Astrocyte (in vitro differentiated cells and primary cell): ENCODE measurements around the gene LUZP2. TPM values are rescaled to one million over a fixed set of nuclear protein-coding genes. Genes with fewer than 3 reads are reported as not detected.

Experiments used
- DNase-seq: peaks from one replicate; pipeline ENCODE4 v3.0.0-alpha.2; 2010; ENCODE audit warnings: low read depth
- FAIRE-seq: peaks from 2 replicates; lab custom pipeline; 2011; peaks lifted over from hg19 to GRCh38; lab: Jason Lieb, UNC
- H2AFZ ChIP-seq: 2 replicates; pipeline ENCODE4 v1.6.0; 2012; ENCODE audit warnings: low read depth, low read length, inconsistent platforms
- H3K27ac ChIP-seq: 2 replicates; pipeline ENCODE4 v1.5.1; 2011; ENCODE audit warnings: low read depth, low read length, inconsistent platforms
- H3K27me3 ChIP-seq: 2 replicates; pipeline ENCODE4 v1.6.0; 2011; ENCODE audit warnings: low read length, inconsistent platforms; ENCODE audit not compliant: insufficient read depth
- H3K36me3 ChIP-seq: 2 replicates; pipeline ENCODE4 v1.5.1; 2011; ENCODE audit warnings: low read length, inconsistent platforms; ENCODE audit not compliant: insufficient read depth
- H3K4me1 ChIP-seq: 2 replicates; pipeline ENCODE4 v1.5.1; 2011; ENCODE audit warnings: low read length, inconsistent platforms; ENCODE audit not compliant: insufficient read depth
- H3K4me2 ChIP-seq: 2 replicates; pipeline ENCODE4 v1.6.0; 2012; ENCODE audit warnings: low read length, inconsistent platforms
- H3K4me3 ChIP-seq: 2 replicates; pipeline ENCODE4 v1.5.1; 2011; ENCODE audit warnings: low read depth, mild to moderate bottlenecking, low read length, inconsistent platforms; ENCODE audit not compliant: insufficient read depth
- H3K79me2 ChIP-seq: 2 replicates; pipeline ENCODE4 v1.6.0; 2012; ENCODE audit warnings: mild to moderate bottlenecking, low read length, inconsistent platforms; ENCODE audit not compliant: insufficient read depth
- H3K9ac ChIP-seq: 2 replicates; pipeline ENCODE4 v1.6.0; 2012; ENCODE audit warnings: mild to moderate bottlenecking, low read length, inconsistent platforms
- H3K9me3 ChIP-seq: 2 replicates; pipeline ENCODE4 v1.5.1; 2012; ENCODE audit warnings: low read depth, mild to moderate bottlenecking, low read length, inconsistent platforms; ENCODE audit not compliant: insufficient read depth
- H4K20me1 ChIP-seq: 2 replicates; pipeline ENCODE4 v1.6.0; 2012; ENCODE audit warnings: low read length, inconsistent platforms; ENCODE audit not compliant: insufficient read depth
- H3K27ac Mint-ChIP-seq: one replicate; pipeline ENCODE4 v1.8.0; 2021; ENCODE audit warnings: mild to moderate bottlenecking, mixed read lengths; ENCODE audit not compliant: unreplicated experiment
- H3K27me3 Mint-ChIP-seq: one replicate; pipeline ENCODE4 v1.8.0; 2021; ENCODE audit warnings: low read depth, mixed read lengths; ENCODE audit not compliant: unreplicated experiment
- H3K36me3 Mint-ChIP-seq: one replicate; pipeline ENCODE4 v1.8.0; 2021; ENCODE audit warnings: low read depth, mixed read lengths; ENCODE audit not compliant: unreplicated experiment
- H3K4me1 Mint-ChIP-seq: one replicate; pipeline ENCODE4 v1.8.0; 2021; ENCODE audit warnings: low read depth, mixed read lengths; ENCODE audit not compliant: unreplicated experiment
- H3K4me3 Mint-ChIP-seq: one replicate; pipeline ENCODE4 v1.8.0; 2021; ENCODE audit warnings: mild to moderate bottlenecking, moderate library complexity, mixed read lengths; ENCODE audit not compliant: unreplicated experiment
- H3K9me3 Mint-ChIP-seq: one replicate; pipeline ENCODE4 v1.8.0; 2021; ENCODE audit warnings: mild to moderate bottlenecking, mixed read lengths; ENCODE audit not compliant: unreplicated experiment
- CTCF ChIP-seq: IDR thresholded peaks from 2 replicates; pipeline ENCODE4 v1.5.1; 2011; ENCODE audit warnings: low read depth, mild to moderate bottlenecking, inconsistent platforms, low read length, moderate library complexity; ENCODE audit not compliant: insufficient read depth
- EZH2 ChIP-seq: IDR thresholded peaks from 2 replicates; pipeline ENCODE4 v1.6.1; 2012; ENCODE audit warnings: mild to moderate bottlenecking, low read length, inconsistent platforms; ENCODE audit not compliant: insufficient read depth
- total RNA-seq: library from RNA; stranded (reverse); gene quantifications from 2 replicates; pipeline ENCODE4 v1.2.1, GENCODE V29; 2021

LUZP2 gene
- total RNA-seq, 1 donor from 2014 or later = 2.3 TPM

- TF ChIP-seq CTCF (no peak), EZH2 (no peak)
- Histone ChIP-seq H3K4me1 (no peaks in the 10 kb centered on the region), H3K4me2 (no peak overlapping the region), H3K27me3 (no peaks in the 10 kb centered on the region), H3K4me3 (no peak overlapping the region), H4K20me1 (no peaks in the 10 kb centered on the region), H2AFZ (no peak overlapping the region), H3K27ac (no peak overlapping the region), H3K9ac (no peak overlapping the region), H3K9me3 (no peaks in the 10 kb centered on the region), H3K79me2 (no peaks in the 10 kb centered on the region), H3K36me3 (no peaks in the 10 kb centered on the region)
- H3K4me3 Mint-ChIP-seq = no peak overlapping the region
- no peak for DNase-seq
- no peaks in the 10 kb centered on the region for H3K27me3 Mint-ChIP-seq
- no peak overlapping the region for H3K27ac Mint-ChIP-seq
- FAIRE-seq = no peak
- H3K9me3 Mint-ChIP-seq = peaks cover 2% of the 10 kb centered on the region
- H3K36me3 Mint-ChIP-seq = no peaks in the 10 kb centered on the region
- no peaks in the 10 kb centered on the region for H3K4me1 Mint-ChIP-seq
Observed at GRCh38 chr11:24896118-24896835, 399.4 kb downstream of the LUZP2 start.

- H3K4me3 Mint-ChIP-seq = no peak overlapping the region
- Histone ChIP-seq H2AFZ (no peak overlapping the region), H3K4me2 (no peak overlapping the region), H3K9me3 (no peaks in the 10 kb centered on the region), H3K4me3 (no peak overlapping the region), H4K20me1 (no peaks in the 10 kb centered on the region), H3K27me3 (no peaks in the 10 kb centered on the region), H3K9ac (no peak overlapping the region), H3K4me1 (no peaks in the 10 kb centered on the region), H3K79me2 (no peaks in the 10 kb centered on the region), H3K27ac (no peak overlapping the region), H3K36me3 (no peaks in the 10 kb centered on the region)
- TF ChIP-seq EZH2 (no peak), CTCF (no peak)
- no peaks in the 10 kb centered on the region for H3K36me3 Mint-ChIP-seq
- no peak overlapping the region for H3K27ac Mint-ChIP-seq
- no peaks in the 10 kb centered on the region for H3K4me1 Mint-ChIP-seq
- FAIRE-seq = no peak
- no peak for DNase-seq
- no peaks in the 10 kb centered on the region for H3K27me3 Mint-ChIP-seq
- peaks cover 2% of the 10 kb centered on the region for H3K9me3 Mint-ChIP-seq
Observed at GRCh38 chr11:24900514-24900913, 403.7 kb downstream of the LUZP2 start.

- no peak overlapping the region for H3K4me2 ChIP-seq
- Mint-ChIP-seq H3K9me3 (peaks cover 2% of the 10 kb centered on the region), H3K4me3 (no peak overlapping the region), H3K27me3 (no peaks in the 10 kb centered on the region), H3K4me1 (no peaks in the 10 kb centered on the region), H3K36me3 (no peaks in the 10 kb centered on the region), H3K27ac (no peak overlapping the region)
- no peak overlapping the region for H2AFZ ChIP-seq
- no peak overlapping the region for H3K4me3 ChIP-seq
- no peak overlapping the region for H3K27ac ChIP-seq
- no peak for TF ChIP-seq EZH2
- no peak for TF ChIP-seq CTCF
- no peak overlapping the region for H3K9ac ChIP-seq
- H3K27me3 ChIP-seq = no peaks in the 10 kb centered on the region
- no peaks in the 10 kb centered on the region for H3K9me3 ChIP-seq
- no peaks in the 10 kb centered on the region for H3K4me1 ChIP-seq
- H4K20me1 ChIP-seq = no peaks in the 10 kb centered on the region
- H3K79me2 ChIP-seq = no peaks in the 10 kb centered on the region
- FAIRE-seq (no peak), DNase-seq (no peak)
- H3K36me3 ChIP-seq = no peaks in the 10 kb centered on the region
Observed at GRCh38 chr11:24900960-24901549, 404.2 kb downstream of the LUZP2 start.
